Activated T-helper 17 cell treated with anti-CD3 and anti-CD28 coated beads, Interleukin-2, amount 50 U/mL, for 72 hours (primary cell): Measurements from ENCODE around the gene C5orf58. TPM values are rescaled to one million over a fixed set of nuclear protein-coding genes. Genes with fewer than 3 reads are reported as not detected.
A peak's percentile ranks its signal among the peaks of the same experiment; 100 is the strongest.

Source experiments
- ATAC-seq: fragments of 150-1000 bp; cut with Tn5 transposase; replicated peaks from 2 replicates; pipeline ENCODE4 v1.10.0; 2021; ENCODE audit warnings: mild to moderate bottlenecking, moderate library complexity
- H3K27ac Mint-ChIP-seq: one replicate; pipeline ENCODE4 v1.8.0; 2022; ENCODE audit warnings: mixed read lengths
- H3K27me3 Mint-ChIP-seq: one replicate; pipeline ENCODE4 v1.8.0; 2022; ENCODE audit warnings: mixed read lengths
- H3K36me3 Mint-ChIP-seq: one replicate; pipeline ENCODE4 v1.8.0; 2022; ENCODE audit warnings: low read depth, mild to moderate bottlenecking, mixed read lengths
- H3K4me1 Mint-ChIP-seq: one replicate; pipeline ENCODE4 v1.8.0; 2022; ENCODE audit warnings: mixed read lengths
- H3K4me3 Mint-ChIP-seq: one replicate; pipeline ENCODE4 v1.8.0; 2022; ENCODE audit warnings: mild to moderate bottlenecking, mixed read lengths
- H3K9me3 Mint-ChIP-seq: one replicate; pipeline ENCODE4 v1.8.0; 2022; ENCODE audit warnings: mixed read lengths
- total RNA-seq, 2 donors: library from RNA; stranded (reverse); gene quantifications; one replicate each; pipeline ENCODE4 v1.2.3, GENCODE V29; 2022

C5orf58 gene
- total RNA-seq, 2 donors from 2014 or later = not detected

GRCh38 chr5:170256571-170256970 lies 23.8 kb downstream of the C5orf58 start:
- Mint-ChIP-seq H3K4me1 (peaks cover 27% of the 10 kb centered on the region), H3K27me3 (no peaks in the 10 kb centered on the region), H3K9me3 (no peaks in the 10 kb centered on the region), H3K27ac (peak overlapping the region; percentile 61), H3K36me3 (peaks cover 100% of the 10 kb centered on the region), H3K4me3 (no peak overlapping the region)
- no peak for ATAC-seq

- Mint-ChIP-seq H3K9me3 (no peaks in the 10 kb centered on the region), H3K27ac (peak overlapping the region; percentile 61), H3K4me3 (no peak overlapping the region), H3K27me3 (no peaks in the 10 kb centered on the region), H3K36me3 (peaks cover 100% of the 10 kb centered on the region), H3K4me1 (peaks cover 31% of the 10 kb centered on the region)
- ATAC-seq = no peak
These were observed 24.6 kb downstream of the C5orf58 start for GRCh38 chr5:170257370-170257769.

- ATAC-seq = no peak
- Mint-ChIP-seq H3K4me1 (peaks cover 38% of the 10 kb centered on the region), H3K36me3 (peaks cover 100% of the 10 kb centered on the region), H3K27ac (peak overlapping the region; percentile 91), H3K27me3 (no peaks in the 10 kb centered on the region), H3K9me3 (no peaks in the 10 kb centered on the region), H3K4me3 (peak overlapping the region; percentile 70)
These were observed 28.8 kb downstream of the C5orf58 start for GRCh38 chr5:170261528-170262043.

GRCh38 chr5:170262061-170263045 lies 29.6 kb downstream of the C5orf58 start:
- peak; percentile 40 for ATAC-seq
- peaks cover 45% of the 10 kb centered on the region for H3K4me1 Mint-ChIP-seq
- peak overlapping the region; percentile 91 for H3K27ac Mint-ChIP-seq
- H3K9me3 Mint-ChIP-seq = no peaks in the 10 kb centered on the region
- H3K4me3 Mint-ChIP-seq = peak overlapping the region; percentile 70
- H3K36me3 Mint-ChIP-seq = peaks cover 100% of the 10 kb centered on the region
- no peaks in the 10 kb centered on the region for H3K27me3 Mint-ChIP-seq

- no peak for ATAC-seq
These were observed 31.1 kb downstream of the C5orf58 start for GRCh38 chr5:170263906-170264305.

GRCh38 chr5:170265522-170265921 lies 32.7 kb downstream of the C5orf58 start:
- H3K27ac Mint-ChIP-seq = peak overlapping the region; percentile 77
- peaks cover 64% of the 10 kb centered on the region for H3K4me1 Mint-ChIP-seq

More at GRCh38 chr5:170263906-170264305, 31.1 kb downstream of the C5orf58 start:
- Mint-ChIP-seq H3K9me3 (no peaks in the 10 kb centered on the region), H3K36me3 (peaks cover 100% of the 10 kb centered on the region), H3K27me3 (no peaks in the 10 kb centered on the region), H3K4me3 (peak overlapping the region; percentile 70), H3K4me1 (peaks cover 57% of the 10 kb centered on the region), H3K27ac (peak overlapping the region; percentile 91)

GRCh38 chr5:170266570-170267381 lies 34.0 kb downstream of the C5orf58 start:
- Mint-ChIP-seq H3K27me3 (no peaks in the 10 kb centered on the region), H3K27ac (peak overlapping the region; percentile 84), H3K36me3 (peaks cover 100% of the 10 kb centered on the region), H3K4me1 (peaks cover 72% of the 10 kb centered on the region), H3K9me3 (no peaks in the 10 kb centered on the region), H3K4me3 (peak overlapping the region; percentile 70)
- ATAC-seq = peak; percentile 22

More at GRCh38 chr5:170265522-170265921, 32.7 kb downstream of the C5orf58 start:
- ATAC-seq = no peak
- H3K4me3 Mint-ChIP-seq = peak overlapping the region; percentile 70
- peaks cover 100% of the 10 kb centered on the region for H3K36me3 Mint-ChIP-seq
- H3K27me3 Mint-ChIP-seq = no peaks in the 10 kb centered on the region
- no peaks in the 10 kb centered on the region for H3K9me3 Mint-ChIP-seq

GRCh38 chr5:170267431-170268152 lies 34.8 kb downstream of the C5orf58 start:
- H3K4me1 Mint-ChIP-seq = peaks cover 71% of the 10 kb centered on the region
- peak; percentile 19 for ATAC-seq
- H3K27ac Mint-ChIP-seq = peak overlapping the region; percentile 84
- H3K9me3 Mint-ChIP-seq = no peaks in the 10 kb centered on the region
- peak overlapping the region; percentile 70 for H3K4me3 Mint-ChIP-seq
- no peaks in the 10 kb centered on the region for H3K27me3 Mint-ChIP-seq
- H3K36me3 Mint-ChIP-seq = peaks cover 100% of the 10 kb centered on the region

GRCh38 chr5:170268153-170268689 lies 35.4 kb downstream of the C5orf58 start:
- Mint-ChIP-seq H3K27me3 (no peaks in the 10 kb centered on the region), H3K9me3 (no peaks in the 10 kb centered on the region), H3K4me3 (peak overlapping the region; percentile 70), H3K36me3 (peaks cover 100% of the 10 kb centered on the region), H3K4me1 (peaks cover 68% of the 10 kb centered on the region), H3K27ac (peak overlapping the region; percentile 84)
- no peak for ATAC-seq

GRCh38 chr5:170268884-170269283 lies 36.1 kb downstream of the C5orf58 start:
- Mint-ChIP-seq H3K27ac (peak overlapping the region; percentile 84), H3K4me3 (peak overlapping the region; percentile 70), H3K36me3 (peaks cover 100% of the 10 kb centered on the region), H3K4me1 (peaks cover 65% of the 10 kb centered on the region), H3K9me3 (no peaks in the 10 kb centered on the region), H3K27me3 (no peaks in the 10 kb centered on the region)
- no peak for ATAC-seq

GRCh38 chr5:170269579-170269978 lies 36.8 kb downstream of the C5orf58 start:
- peak overlapping the region; percentile 84 for H3K27ac Mint-ChIP-seq
- peak; percentile 92 for ATAC-seq
- H3K36me3 Mint-ChIP-seq = peaks cover 100% of the 10 kb centered on the region
- peak overlapping the region; percentile 70 for H3K4me3 Mint-ChIP-seq
- no peaks in the 10 kb centered on the region for H3K9me3 Mint-ChIP-seq
- no peaks in the 10 kb centered on the region for H3K27me3 Mint-ChIP-seq
- peaks cover 64% of the 10 kb centered on the region for H3K4me1 Mint-ChIP-seq

- peak overlapping the region; percentile 70 for H3K4me3 Mint-ChIP-seq
- H3K27ac Mint-ChIP-seq = peak overlapping the region; percentile 84
- ATAC-seq = peak; percentile 28
- H3K9me3 Mint-ChIP-seq = no peaks in the 10 kb centered on the region
- no peaks in the 10 kb centered on the region for H3K27me3 Mint-ChIP-seq
- H3K36me3 Mint-ChIP-seq = peaks cover 100% of the 10 kb centered on the region
- H3K4me1 Mint-ChIP-seq = peaks cover 70% of the 10 kb centered on the region
These were observed 37.7 kb downstream of the C5orf58 start for GRCh38 chr5:170270293-170271069.
